HG03025 (cell line): ENCODE results near the gene COL16A1.

Experiments used
- ATAC-seq: cut with Tn5 transposase; IDR thresholded peaks from one replicate; pipeline ENCODE4 v1.9.1; 2021; ENCODE audit warnings: mild to moderate bottlenecking, moderate library complexity; ENCODE audit not compliant: unreplicated experiment, low FRiP score

COL16A1 gene

DNA sequence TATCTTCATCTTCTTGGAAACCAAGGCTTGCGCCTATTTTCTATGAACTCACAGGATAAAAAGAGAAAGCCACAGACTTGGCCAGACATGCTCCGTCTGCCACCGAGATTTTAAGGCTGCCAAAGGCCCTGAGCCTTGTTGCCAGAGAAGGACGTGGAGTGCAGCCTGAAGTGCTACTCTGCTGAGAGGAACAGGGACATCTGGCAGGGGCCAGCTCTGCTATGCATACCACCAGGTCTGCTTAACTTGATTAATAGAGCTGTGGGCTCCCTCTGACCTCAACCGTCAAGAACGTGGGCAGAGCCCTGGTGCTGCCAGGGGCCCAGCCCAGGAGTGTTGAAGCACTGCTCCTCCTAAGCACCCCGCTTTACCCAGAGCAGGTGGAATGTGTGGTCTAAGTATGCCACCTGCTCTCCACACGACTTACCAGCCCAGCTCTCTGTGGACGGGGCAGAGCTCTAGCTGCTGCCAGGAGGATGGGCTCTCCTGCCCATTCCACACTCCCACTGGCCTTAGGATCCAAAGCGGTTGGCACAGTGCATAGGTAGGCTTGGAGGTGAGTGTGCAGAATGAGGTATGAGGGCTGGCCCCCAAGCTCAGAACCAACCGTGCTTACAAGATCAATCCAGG is 75.8 kb downstream of the COL16A1 start:
- no peak for ATAC-seq

GRCh38 chr1:31627301-31627929 is 76.4 kb downstream of the COL16A1 start:
- ATAC-seq: no peak

DNA sequence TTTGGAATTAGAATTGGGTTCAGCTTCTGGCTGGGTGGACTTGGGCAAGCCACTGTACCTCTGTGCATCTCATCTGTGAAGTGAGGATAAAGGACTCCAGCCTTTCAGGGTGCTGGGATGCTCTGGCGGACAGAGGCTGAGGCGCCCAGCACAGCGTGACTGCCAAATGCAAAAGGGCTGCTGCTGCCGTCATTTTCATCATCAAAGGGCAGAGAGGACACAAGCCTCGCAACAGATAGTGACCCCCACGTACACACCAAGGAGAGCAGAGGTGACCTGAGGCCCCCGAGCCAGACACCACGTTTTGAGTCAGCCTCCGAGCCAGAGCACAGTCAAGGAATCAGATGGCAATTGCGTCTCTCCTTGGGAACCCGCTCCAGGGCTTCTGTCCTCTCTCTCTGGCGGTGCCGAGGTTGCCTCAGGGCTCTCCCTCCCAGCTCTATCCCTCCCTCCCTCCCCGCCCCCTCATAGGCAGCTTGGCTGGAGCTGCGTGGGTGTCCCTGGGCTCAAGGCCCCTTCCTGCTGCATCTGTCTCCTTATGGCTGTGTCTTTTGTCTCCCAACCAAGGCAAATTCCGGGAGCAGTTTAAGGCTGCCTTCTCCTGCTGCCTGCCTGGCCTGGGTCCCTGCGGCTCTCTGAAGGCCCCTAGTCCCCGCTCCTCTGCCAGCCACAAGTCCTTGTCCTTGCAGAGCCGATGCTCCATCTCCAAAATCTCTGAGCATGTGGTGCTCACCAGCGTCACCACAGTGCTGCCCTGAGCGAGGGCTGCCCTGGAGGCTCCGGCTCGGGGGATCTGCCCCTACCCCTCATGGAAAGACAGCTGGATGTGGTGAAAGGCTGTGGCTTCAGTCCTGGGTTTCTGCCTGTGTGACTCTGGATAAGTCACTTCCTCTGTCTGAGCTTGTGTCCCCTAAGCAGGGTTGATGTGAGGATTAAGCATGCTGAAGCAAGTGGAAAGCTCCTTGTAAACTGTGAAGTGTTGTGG is 77.3 kb downstream of the COL16A1 start:
- no peak for ATAC-seq

DNA sequence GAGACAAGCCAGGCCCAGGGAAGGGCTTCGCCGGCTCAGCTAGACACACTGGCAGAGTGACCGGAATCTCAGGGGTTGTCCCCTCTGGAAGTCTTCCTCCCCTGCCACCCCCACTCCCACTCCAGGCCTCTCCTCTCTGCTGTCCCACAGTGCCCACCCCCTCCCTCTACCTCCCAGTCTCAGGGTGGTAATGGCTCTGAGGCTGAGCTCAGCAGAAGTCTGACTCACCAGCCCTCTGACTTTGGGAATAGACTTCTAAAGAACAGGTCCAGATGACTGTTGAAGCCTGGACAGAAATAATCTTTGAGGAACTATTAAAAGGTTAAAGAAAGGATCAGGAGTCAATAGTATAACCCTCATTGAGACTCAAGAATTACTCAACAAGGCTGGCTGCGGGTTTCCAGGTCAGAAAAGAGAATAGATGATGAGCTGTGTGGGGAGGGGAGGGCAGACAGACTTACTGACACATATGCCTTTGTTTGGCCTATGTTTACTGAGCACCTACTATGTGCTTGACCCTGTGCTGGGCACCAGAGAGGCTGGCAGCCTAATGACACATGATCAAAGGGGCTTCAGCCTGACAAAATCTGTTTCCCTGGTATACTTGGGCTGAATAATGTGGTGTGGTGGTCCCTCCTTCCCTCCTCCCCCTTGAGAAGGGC is 78.1 kb downstream of the COL16A1 start:
- no peak for ATAC-seq

- ATAC-seq: no peak
Measured at GRCh38 chr1:31624731-31625514, 78.9 kb downstream of the COL16A1 start.

- no peak for ATAC-seq
Measured at GRCh38 chr1:31624309-31624708, 79.5 kb downstream of the COL16A1 start.

DNA sequence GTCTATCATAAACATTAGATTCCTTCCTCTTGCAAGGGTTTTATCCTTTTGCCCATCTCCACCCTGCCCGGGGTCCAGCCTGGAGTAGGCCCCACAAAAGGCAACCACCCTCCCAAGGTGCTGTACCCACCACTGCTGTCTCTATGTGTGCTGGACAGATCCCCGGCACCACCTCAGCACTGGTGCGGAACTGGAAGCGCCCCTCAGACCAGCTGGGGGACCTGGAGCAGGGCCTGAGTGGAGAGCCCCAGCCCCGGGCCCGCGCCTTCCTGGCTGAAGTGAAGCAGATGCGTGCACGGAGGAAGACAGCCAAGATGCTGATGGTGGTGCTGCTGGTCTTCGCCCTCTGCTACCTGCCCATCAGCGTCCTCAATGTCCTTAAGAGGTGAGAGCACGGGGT is 80.5 kb downstream of the COL16A1 start:
- no peak for ATAC-seq

DNA sequence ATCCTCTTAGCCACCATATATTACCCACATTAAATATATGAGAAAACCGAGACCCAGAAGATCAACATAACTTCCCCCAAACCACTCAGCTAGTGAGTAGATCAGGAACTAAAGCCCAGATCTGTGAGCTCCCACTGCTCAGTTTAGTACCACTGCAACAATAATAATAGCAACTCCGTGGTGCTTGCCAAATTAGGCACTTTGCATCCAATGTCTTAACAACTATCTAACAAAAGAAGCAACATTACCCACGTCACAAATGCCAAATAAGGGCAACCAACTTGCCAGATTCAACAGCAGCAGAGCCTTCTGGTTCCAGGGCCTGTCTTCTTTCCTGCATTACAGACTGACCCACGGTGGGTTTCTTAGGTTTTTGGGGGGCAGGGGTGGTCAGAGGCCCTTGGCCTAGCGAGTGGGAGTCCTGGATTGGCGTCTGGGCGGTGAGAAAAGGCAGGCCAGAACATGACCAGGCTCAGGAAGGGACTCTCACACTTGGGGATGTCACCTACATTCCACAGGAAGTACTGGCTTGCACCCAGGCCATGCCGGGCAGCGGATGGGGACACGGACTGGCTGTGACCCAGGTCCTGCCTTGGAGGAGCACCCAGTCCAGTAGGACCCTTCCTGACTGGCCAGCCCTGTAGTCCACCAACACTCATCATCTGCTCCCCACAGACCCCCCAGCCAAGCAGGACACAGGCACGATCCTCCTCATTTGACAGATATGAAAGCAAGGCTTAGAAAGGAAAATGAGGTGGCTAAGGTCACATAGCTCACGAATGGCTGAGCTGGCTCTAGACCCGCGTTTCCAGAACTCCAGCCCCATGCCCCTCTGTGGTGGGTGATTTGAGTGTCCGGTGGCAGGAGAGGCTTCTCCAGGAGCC is 81.7 kb downstream of the COL16A1 start:
- ATAC-seq: no peak

- no peak for ATAC-seq
Measured at GRCh38 chr1:31621498-31621820, 82.4 kb downstream of the COL16A1 start.

DNA sequence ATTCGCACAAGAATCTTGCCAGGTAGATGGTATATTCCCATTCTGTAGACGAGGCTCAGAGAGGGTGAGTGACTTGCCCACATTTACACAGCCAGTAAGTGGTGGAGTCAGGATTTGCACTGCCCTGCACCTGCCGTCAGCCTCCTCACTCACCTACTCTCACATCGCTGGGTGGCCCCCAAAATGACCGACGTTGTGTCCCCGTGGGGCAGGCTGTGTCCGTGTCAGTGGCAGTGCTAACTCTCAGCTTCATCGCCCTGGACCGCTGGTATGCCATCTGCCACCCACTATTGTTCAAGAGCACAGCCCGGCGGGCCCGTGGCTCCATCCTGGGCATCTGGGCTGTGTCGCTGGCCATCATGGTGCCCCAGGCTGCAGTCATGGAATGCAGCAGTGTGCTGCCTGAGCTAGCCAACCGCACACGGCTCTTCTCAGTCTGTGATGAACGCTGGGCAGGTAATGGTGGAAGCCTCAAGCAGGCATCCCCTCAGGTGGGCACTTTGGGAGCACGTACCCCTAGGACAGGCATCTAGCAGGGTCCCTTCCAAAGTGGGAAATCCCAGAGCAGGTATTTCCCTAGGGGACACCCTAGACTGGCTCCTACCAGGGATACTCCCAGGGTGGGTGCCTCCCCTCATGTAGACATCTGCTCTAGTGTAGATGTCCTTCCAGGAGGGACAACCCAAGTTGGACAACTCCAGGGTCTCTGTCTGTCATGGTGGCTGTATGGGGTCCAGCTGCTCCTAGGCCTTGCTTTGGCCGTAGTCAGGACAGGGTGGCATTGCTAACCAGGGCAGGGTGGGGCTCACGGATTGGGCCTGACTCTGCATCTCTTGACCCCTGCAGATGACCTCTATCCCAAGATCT is 83.0 kb downstream of the COL16A1 start:
- no peak for ATAC-seq

- no peak for ATAC-seq
Measured at GRCh38 chr1:31618916-31619846, 84.6 kb downstream of the COL16A1 start.

- ATAC-seq: no peak
Measured at GRCh38 chr1:31617916-31618746, 85.7 kb downstream of the COL16A1 start.

GRCh38 chr1:31617218-31617915 is 86.5 kb downstream of the COL16A1 start, which contains the start of gene HCRTR1:
Gene HCRTR1 (plus strand): TSS chr1:31617689. CDS start chr1:31619193, 1,504 bp downstream.
- no peak for ATAC-seq

GRCh38 chr1:31615939-31616338 is 87.9 kb downstream of the COL16A1 start:
- ATAC-seq: no peak

GRCh38 chr1:31615414-31615813 is 88.4 kb downstream of the COL16A1 start:
- no peak for ATAC-seq
